OCI-LY7 (cell line): ENCODE measurements around the gene SLC48A1.

ENCODE experiments used
- CTCF ChIP-seq: fragments of 200-600 bp; sonication (generic); conservative IDR thresholded peaks from 2 replicates; pipeline ENCODE4 v1.5.1; 2014; ENCODE audit warnings: mild to moderate bottlenecking, antibody characterized with exemption, low read length, moderate library complexity, mixed read lengths
- EZH2phosphoT487 ChIP-seq: fragments of 200-600 bp; sonication (generic); IDR thresholded peaks from 2 replicates; pipeline ENCODE4 v1.6.1; 2018; ENCODE audit warnings: low read depth, borderline replicate concordance, mild to moderate bottlenecking, mixed run types, antibody characterized with exemption, low read length, moderate library complexity, mixed read lengths

DNA sequence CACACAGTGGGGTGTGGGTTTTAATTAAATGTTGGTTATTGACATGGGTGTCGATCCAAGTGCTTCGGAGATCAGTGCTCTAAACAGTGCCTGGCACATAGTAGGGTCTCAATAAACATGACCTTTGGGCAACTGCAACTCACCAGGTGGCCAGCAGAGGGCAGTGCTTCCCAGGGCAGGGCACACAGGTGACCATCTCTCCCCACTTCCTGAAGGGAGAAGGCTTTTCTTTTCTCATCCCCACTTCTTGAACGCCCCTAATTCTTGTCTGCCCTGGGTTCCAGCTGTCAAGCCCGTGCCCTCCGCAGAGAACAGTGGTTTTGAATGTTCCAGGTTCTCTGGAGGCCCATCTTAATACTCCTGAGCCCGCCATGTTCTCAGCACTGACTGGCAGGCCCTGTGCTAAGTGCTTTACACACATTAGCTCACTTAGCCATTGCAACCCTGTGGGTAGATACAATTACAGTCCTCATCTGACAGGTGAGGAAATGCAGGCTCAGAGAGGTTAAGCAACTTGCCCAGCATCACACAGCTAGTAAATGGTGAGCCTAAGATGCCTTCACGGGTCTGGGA is 30.7 kb upstream of the SLC48A1 start:
- TF ChIP-seq CTCF (peak; percentile 99), EZH2phosphoT487 (no peak)
